Right ventricle myocardium inferior (tissue), 1 donor: Measurements from ENCODE around the gene MACROD2. TPM values are rescaled to one million over a fixed set of nuclear protein-coding genes. Genes with fewer than 3 reads are reported as not detected.
A peak's percentile ranks its signal among the peaks of the same experiment; 100 is the strongest.

Experiments
- ATAC-seq: fragments of 200-7000 bp; cut with Tn5 transposase; one replicate; pipeline ENCODE4 v1.9.1; 2020; ENCODE audit warnings: mild to moderate bottlenecking, moderate library complexity
- DNase-seq: peaks from one replicate; pipeline ENCODE4 v3.0.0; 2021; ENCODE audit errors: missing footprints
- intact Hi-C: fragments of 100-400 bp; cut with DNase I; formaldehyde crosslinking; loops from one replicate; pipeline ENCODE4 v1.11.0; 2022
- total RNA-seq: library from RNA; stranded (reverse); fragmentation: NEBNext Ultra II Directional; extraction: Animal tissue kit (Norgen Biotek cat#: 25700); gene quantifications from one replicate; pipeline ENCODE4 v1.2.1, GENCODE V29; 2021
- donor health status: DM: no; HTN: yes; CAD: no; lungs with severe emphysema.

Gene MACROD2
- total RNA-seq, 1 donor from 2014 or later, result 5.0 TPM

GRCh38 chr20:14051454-14051853, 56.1 kb downstream of the MACROD2 start:
- no peak for ATAC-seq
- intact Hi-C loops, result loop anchor here (5.0 kb wide), 1 partner anchor 229 kb away; no protein-coding TSS in a partner anchor
- no peak for DNase-seq

GRCh38 chr20:14055127-14055742, 59.9 kb downstream of the MACROD2 start:
- intact Hi-C loops, result no loop called here
- ATAC-seq (no peak), DNase-seq (no peak)

- no peak for ATAC-seq
- DNase-seq, result no peak
- intact Hi-C loops, result no loop called here
Observed at GRCh38 chr20:14062171-14062570, 66.9 kb downstream of the MACROD2 start.

GRCh38 chr20:14062786-14063185, 67.5 kb downstream of the MACROD2 start:
- no peak for ATAC-seq
- intact Hi-C loops, result no loop called here
- DNase-seq, result no peak

- ATAC-seq, result no peak
- DNase-seq, result no peak
- intact Hi-C loops, result no loop called here
Observed at GRCh38 chr20:14064333-14064732, 69.0 kb downstream of the MACROD2 start.

- intact Hi-C loops, result no loop called here
- no peak for ATAC-seq
- DNase-seq, result no peak
Observed at GRCh38 chr20:14064921-14065320, 69.6 kb downstream of the MACROD2 start.

GRCh38 chr20:14065774-14066173, 70.5 kb downstream of the MACROD2 start:
- DNase-seq (no peak), ATAC-seq (no peak)
- intact Hi-C loops, result no loop called here

GRCh38 chr20:14067603-14068002, 72.3 kb downstream of the MACROD2 start:
- intact Hi-C loops, result no loop called here
- ATAC-seq (no peak), DNase-seq (no peak)

GRCh38 chr20:14069796-14070195, 74.5 kb downstream of the MACROD2 start:
- intact Hi-C loops, result no loop called here

GRCh38 chr20:14093652-14094051, 98.3 kb downstream of the MACROD2 start:
- intact Hi-C loops, result no loop called here
- ATAC-seq (no peak), DNase-seq (no peak)

More at GRCh38 chr20:14069796-14070195, 74.5 kb downstream of the MACROD2 start:
- DNase-seq, result no peak
- ATAC-seq, result no peak

GRCh38 chr20:14098261-14098660, 102.9 kb downstream of the MACROD2 start:
- intact Hi-C loops, result no loop called here
- no peak for DNase-seq
- ATAC-seq, result no peak

- intact Hi-C loops, result no loop called here
- ATAC-seq, result no peak
Observed at GRCh38 chr20:14113416-14113815, 118.1 kb downstream of the MACROD2 start.

GRCh38 chr20:14114065-14114704, 118.9 kb downstream of the MACROD2 start:
- intact Hi-C loops, result no loop called here
- ATAC-seq (no peak), DNase-seq (no peak)

More at GRCh38 chr20:14113416-14113815, 118.1 kb downstream of the MACROD2 start:
- no peak for DNase-seq

- ATAC-seq (no peak), DNase-seq (no peak)
- intact Hi-C loops, result no loop called here
Observed at GRCh38 chr20:14116037-14116436, 120.7 kb downstream of the MACROD2 start.

GRCh38 chr20:14117768-14118167, 122.5 kb downstream of the MACROD2 start:
- ATAC-seq (no peak), DNase-seq (no peak)
- intact Hi-C loops, result no loop called here

- ATAC-seq, result no peak
- no peak for DNase-seq
- intact Hi-C loops, result no loop called here
Observed at GRCh38 chr20:14126856-14127255, 131.5 kb downstream of the MACROD2 start.

GRCh38 chr20:14127514-14128223, 132.4 kb downstream of the MACROD2 start:
- intact Hi-C loops, result no loop called here
- DNase-seq (no peak), ATAC-seq (no peak)

GRCh38 chr20:14134004-14134403, 138.7 kb downstream of the MACROD2 start:
- no peak for DNase-seq
- no peak for ATAC-seq
- intact Hi-C loops, result no loop called here

- DNase-seq (no peak), ATAC-seq (peak; percentile 76)
- intact Hi-C loops, result loop anchor here (5.0 kb wide), 1 partner anchor 120 kb away; no protein-coding TSS in a partner anchor
Observed at GRCh38 chr20:14142171-14142570, 146.9 kb downstream of the MACROD2 start.
